Skeletal muscle satellite cell (primary cell): ENCODE data around the gene TRMT44. TPM values are rescaled to one million over a fixed set of nuclear protein-coding genes. Genes with fewer than 3 reads are reported as not detected.
A peak's percentile ranks its signal among the peaks of the same experiment; 100 is the strongest.

Experiments
- H3K27me3 ChIP-seq: 2 replicates; pipeline ENCODE4 v1.7.0; 2013; ENCODE audit warnings: low read length; ENCODE audit not compliant: control insufficient read depth, insufficient read depth
- H3K36me3 ChIP-seq: 2 replicates; pipeline ENCODE4 v1.7.0; 2013; ENCODE audit warnings: mild to moderate bottlenecking, control low read depth, low read length; ENCODE audit not compliant: insufficient read depth
- H3K4me1 ChIP-seq: 2 replicates; pipeline ENCODE4 v1.7.0; 2013; ENCODE audit warnings: low read length; ENCODE audit not compliant: control insufficient read depth, insufficient read depth
- H3K4me2 ChIP-seq: 2 replicates; pipeline ENCODE4 v1.7.0; 2013; ENCODE audit warnings: mild to moderate bottlenecking, low read length
- H3K4me3 ChIP-seq: 2 replicates; pipeline ENCODE4 v1.7.0; 2013; ENCODE audit warnings: low read length
- H3K9ac ChIP-seq: 2 replicates; pipeline ENCODE4 v1.7.0; 2013; ENCODE audit warnings: mild to moderate bottlenecking, low read depth, low read length, moderate library complexity
- H3K9me3 ChIP-seq: replicated peaks from 2 replicates; pipeline ENCODE4 v1.7.0; 2013; ENCODE audit warnings: mild to moderate bottlenecking, control low read depth, low read length
- small RNA-seq: library from RNA; depleted of rRNA; stranded (forward); fragments of <200 nt; gene quantifications from one replicate; pipeline ENCODE3, GENCODE V24; 2012

The TRMT44 gene

GRCh38 chr4:8523175-8523574, 82.6 kb downstream of the TRMT44 start:
- no peak overlapping the region for H3K9ac ChIP-seq
- H3K9me3 ChIP-seq, result peaks cover 2% of the 10 kb centered on the region
- no peak overlapping the region for H3K4me2 ChIP-seq
- no peak overlapping the region for H3K4me3 ChIP-seq
- H3K27me3 ChIP-seq, result peaks cover 14% of the 10 kb centered on the region
- H3K36me3 ChIP-seq, result no peaks in the 10 kb centered on the region
- H3K4me1 ChIP-seq, result peaks cover 16% of the 10 kb centered on the region

- H3K27me3 ChIP-seq, result peaks cover 14% of the 10 kb centered on the region
- no peak overlapping the region for H3K9ac ChIP-seq
- no peak overlapping the region for H3K4me2 ChIP-seq
- no peaks in the 10 kb centered on the region for H3K36me3 ChIP-seq
- H3K4me3 ChIP-seq, result no peak overlapping the region
- peaks cover 18% of the 10 kb centered on the region for H3K4me1 ChIP-seq
- peaks cover 2% of the 10 kb centered on the region for H3K9me3 ChIP-seq
Observed at GRCh38 chr4:8523766-8524165, 83.2 kb downstream of the TRMT44 start.

- H3K4me2 ChIP-seq, result no peak overlapping the region
Observed at GRCh38 chr4:8524595-8525382, 84.2 kb downstream of the TRMT44 start.

GRCh38 chr4:8525383-8526120, 85.0 kb downstream of the TRMT44 start:
- Histone ChIP-seq H3K4me1 (peaks cover 18% of the 10 kb centered on the region), H3K9me3 (peaks cover 2% of the 10 kb centered on the region), H3K4me2 (no peak overlapping the region), H3K4me3 (no peak overlapping the region), H3K9ac (peak overlapping the region; percentile 49), H3K27me3 (peaks cover 14% of the 10 kb centered on the region), H3K36me3 (no peaks in the 10 kb centered on the region)

More at GRCh38 chr4:8524595-8525382, 84.2 kb downstream of the TRMT44 start:
- peaks cover 18% of the 10 kb centered on the region for H3K4me1 ChIP-seq
- H3K9ac ChIP-seq, result no peak overlapping the region
- H3K36me3 ChIP-seq, result no peaks in the 10 kb centered on the region
- no peak overlapping the region for H3K4me3 ChIP-seq
- H3K27me3 ChIP-seq, result peaks cover 14% of the 10 kb centered on the region
- peaks cover 2% of the 10 kb centered on the region for H3K9me3 ChIP-seq

Small RNAs within 50 kb of the gene (small RNA-seq; reads per million reads assigned to genes)
- not detected for gene RNA5SP152
